GM19099 (cell line): ENCODE data around the gene USP31.

Experiments
- POLR2A ChIP-seq: IDR thresholded peaks from 3 replicates; pipeline ENCODE4 v1.6.1; 2011; ENCODE audit warnings: low read depth; ENCODE audit not compliant: insufficient read length; ENCODE audit errors: extremely low read depth

The USP31 gene

GRCh38 chr16:23103603-23104002 lies 45.6 kb downstream of the USP31 start:
- TF ChIP-seq POLR2A, result no peak

DNA sequence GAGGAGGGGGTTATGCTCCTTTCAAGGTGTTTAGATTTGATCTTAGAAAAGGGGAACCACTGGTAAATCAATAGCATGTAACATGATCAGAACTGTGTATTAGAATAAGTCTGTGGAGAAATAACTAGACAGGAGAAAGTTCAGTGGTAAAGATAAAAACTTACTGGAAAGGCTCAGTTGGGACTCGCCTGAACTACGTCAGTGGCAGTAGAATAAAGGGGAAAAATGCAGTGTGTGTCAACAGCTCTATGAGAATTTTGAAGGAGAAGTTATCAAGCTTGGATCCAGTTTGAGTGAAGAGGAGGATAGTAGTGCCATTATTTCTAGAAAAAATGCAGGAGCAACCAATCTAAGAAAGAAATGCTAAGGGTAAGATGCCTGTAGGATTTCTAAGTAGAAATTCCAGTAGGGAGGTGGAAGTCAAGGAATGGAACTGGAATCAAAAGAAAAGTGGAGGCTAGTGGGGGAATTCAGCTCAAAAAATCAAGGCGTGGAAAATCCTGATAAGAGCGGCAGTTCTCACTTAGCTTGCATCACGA lies 48.2 kb downstream of the USP31 start:
- no peak for TF ChIP-seq POLR2A

DNA sequence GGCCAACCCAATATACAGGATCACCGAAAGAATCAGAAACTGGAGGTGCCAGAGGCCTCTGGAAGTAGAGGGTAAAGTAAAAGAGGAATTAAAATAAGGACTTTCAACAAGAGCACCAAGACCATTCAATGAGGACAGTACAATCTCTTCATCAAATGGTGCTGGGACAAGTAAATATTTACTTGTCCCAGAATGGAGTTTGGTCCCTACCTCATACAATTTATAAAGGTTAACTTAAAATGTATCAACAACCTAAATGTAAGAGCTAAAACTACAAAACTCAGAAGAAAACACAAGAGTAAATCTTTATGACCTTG lies 56.5 kb downstream of the USP31 start:
- TF ChIP-seq POLR2A, result no peak

GRCh38 chr16:23092072-23092800 lies 57.0 kb downstream of the USP31 start:
- no peak for TF ChIP-seq POLR2A

GRCh38 chr16:23089111-23089510 lies 60.1 kb downstream of the USP31 start:
- no peak for TF ChIP-seq POLR2A

GRCh38 chr16:23088018-23088417 lies 61.2 kb downstream of the USP31 start:
- no peak for TF ChIP-seq POLR2A

- no peak for TF ChIP-seq POLR2A
Measured at GRCh38 chr16:23085949-23086348, 63.3 kb downstream of the USP31 start.

GRCh38 chr16:23082161-23082788 lies 67.0 kb downstream of the USP31 start:
- TF ChIP-seq POLR2A, result no peak

GRCh38 chr16:23081675-23082119 lies 67.6 kb downstream of the USP31 start:
- TF ChIP-seq POLR2A, result no peak

- TF ChIP-seq POLR2A, result no peak
Measured at GRCh38 chr16:23080747-23081146, 68.5 kb downstream of the USP31 start.

DNA sequence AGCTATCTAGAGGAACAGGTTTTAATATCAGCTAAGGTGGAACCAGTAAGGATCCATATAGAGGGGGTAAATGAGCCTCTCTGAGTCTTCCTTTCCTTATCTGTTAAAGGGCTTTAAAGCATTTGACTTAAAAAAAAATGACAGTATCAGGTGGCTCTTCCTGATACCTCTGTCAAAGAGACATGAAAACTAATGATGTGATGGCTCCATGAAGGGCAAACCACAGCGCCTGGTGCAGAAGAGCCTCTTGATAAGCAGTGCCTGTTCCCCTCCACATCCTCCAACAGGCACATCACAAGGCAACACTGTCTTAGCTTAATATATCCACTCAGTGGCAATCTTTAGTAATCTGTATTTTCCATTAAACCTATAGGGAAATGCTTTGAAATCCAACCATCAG lies 68.9 kb downstream of the USP31 start:
- TF ChIP-seq POLR2A, result no peak

GRCh38 chr16:23079675-23080301 lies 69.5 kb downstream of the USP31 start:
- TF ChIP-seq POLR2A, result no peak

GRCh38 chr16:23074423-23074822 lies 74.8 kb downstream of the USP31 start:
- no peak for TF ChIP-seq POLR2A

DNA sequence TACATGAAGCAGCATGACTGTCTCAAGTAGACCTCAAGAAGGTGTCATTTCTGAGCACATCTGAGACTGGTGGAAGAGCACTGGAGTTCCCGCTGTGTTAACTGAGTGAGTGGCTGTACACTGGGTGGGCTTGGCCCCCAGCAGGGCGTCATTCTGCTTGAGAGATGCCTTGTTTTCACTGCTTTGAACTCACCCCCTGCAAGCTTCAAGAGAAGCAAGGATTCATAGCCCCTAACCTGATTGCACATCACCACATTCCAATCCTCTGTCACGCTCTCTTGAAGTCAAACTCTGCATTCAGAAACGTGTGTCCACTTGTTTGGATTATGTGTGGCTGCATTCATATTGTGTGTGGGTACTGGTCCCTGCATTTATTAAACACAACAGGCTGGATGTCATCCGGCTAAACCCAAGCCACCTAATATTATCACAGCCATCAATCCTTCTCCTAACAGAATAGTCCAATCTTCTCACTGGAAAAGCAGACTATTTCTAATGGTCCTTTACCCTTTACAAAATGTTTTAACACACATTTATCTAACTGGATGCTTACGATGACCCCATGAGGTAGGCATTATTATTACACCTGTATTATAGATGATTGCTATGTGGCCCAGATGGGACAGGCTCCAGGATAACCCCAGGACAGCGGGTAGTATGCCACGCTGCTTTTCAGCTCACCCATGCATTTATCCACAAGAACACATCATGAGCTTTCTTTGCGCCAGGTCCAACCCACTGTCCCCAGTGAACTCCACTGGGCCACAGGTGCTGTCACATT lies 76.3 kb downstream of the USP31 start:
- TF ChIP-seq POLR2A, result no peak

DNA sequence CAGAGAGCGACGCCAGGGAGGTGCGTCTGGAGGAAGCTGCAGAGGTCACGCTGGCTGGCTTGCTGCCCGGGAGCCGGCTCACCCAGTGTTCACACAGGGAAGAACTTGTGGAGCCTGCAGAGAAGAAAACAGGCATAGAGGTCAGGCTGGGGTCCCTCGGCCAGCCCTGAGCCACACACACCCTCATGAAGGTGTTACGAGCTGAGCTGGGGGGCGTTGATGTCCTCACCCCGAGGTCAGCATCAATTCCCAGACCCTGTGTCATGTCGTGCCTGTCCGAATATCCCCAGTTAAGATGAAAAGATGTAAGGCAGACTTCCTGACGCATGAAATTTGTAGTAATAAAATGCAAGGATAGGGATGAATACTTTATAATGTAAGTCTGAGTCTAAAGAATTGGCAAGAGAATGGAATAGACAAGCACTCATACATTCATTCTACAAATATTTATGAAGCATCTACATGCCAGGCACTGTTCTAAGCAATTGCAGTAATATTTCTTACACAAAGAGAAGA lies 77.1 kb downstream of the USP31 start:
- no peak for TF ChIP-seq POLR2A
